Stimulated activated CD4-positive, alpha-beta T cell treated with anti-CD3 and anti-CD28 coated beads, Interleukin-1b, Interleukin-23, amount 100 ng/mL, for 48 hours (primary cell): ENCODE data around the gene POLRMT.
"Not testable (repeated sequence)": the region's sequence is repeated elsewhere in the genome, so short reads cannot be mapped to it uniquely, and the experiment has no call there.

Source experiments
- DNase-seq: peaks from one replicate; pipeline ENCODE4 v3.0.0-alpha.2; 2020

The POLRMT gene

DNA sequence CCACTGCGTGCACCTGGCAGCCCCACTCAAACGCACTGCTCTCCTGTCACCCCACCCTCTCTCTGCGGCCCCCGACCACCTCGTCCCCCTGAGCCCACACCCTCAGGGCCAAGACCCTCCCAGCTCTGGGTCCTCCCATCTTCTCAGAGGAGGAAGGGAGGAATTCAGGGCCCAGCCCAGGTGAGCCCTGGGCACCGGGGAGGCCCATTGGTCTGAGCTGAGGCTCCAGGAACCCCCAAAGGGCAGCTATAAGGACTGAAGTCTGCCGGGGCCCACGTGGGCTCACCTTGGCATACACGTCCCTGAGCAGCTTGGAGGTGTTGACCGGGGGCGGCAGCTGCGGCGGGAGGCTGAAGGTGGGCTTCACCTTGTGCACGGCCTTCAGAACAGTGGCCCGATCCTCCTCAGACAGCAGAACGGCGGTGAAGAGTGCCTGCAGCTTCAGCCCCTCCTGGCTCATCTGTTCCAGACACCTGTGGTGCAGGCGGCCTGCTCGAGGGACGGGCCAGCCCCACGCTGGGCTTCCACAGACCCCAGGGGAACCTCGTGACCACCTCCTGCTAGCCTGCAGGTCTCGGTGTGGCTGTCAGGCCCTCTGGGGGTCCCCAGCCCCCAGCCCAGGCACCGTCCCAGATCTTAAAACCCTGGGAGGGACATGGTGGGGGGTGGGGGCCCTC is 8.8 kb downstream of the POLRMT start:
- no peak for DNase-seq

DNA sequence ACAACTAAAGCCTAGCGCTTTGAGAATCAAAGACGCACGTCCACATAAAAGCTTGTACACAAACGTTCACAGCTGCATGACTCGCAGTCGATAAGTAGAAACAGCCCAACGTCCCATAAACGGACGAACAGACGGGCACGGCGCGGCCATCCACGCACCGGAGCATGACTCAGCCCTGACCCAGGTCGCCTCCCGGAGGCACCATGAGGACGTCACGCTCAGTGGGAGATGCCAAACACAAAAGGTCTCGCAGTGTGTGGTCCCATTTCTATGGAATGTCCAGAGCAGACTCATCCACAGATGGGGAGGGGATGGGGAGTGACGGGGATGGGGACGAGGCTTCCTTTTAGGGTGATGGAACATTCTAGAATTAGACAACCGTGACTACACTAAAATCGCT is 9.4 kb downstream of the POLRMT start:
- DNase-seq = no peak

DNA sequence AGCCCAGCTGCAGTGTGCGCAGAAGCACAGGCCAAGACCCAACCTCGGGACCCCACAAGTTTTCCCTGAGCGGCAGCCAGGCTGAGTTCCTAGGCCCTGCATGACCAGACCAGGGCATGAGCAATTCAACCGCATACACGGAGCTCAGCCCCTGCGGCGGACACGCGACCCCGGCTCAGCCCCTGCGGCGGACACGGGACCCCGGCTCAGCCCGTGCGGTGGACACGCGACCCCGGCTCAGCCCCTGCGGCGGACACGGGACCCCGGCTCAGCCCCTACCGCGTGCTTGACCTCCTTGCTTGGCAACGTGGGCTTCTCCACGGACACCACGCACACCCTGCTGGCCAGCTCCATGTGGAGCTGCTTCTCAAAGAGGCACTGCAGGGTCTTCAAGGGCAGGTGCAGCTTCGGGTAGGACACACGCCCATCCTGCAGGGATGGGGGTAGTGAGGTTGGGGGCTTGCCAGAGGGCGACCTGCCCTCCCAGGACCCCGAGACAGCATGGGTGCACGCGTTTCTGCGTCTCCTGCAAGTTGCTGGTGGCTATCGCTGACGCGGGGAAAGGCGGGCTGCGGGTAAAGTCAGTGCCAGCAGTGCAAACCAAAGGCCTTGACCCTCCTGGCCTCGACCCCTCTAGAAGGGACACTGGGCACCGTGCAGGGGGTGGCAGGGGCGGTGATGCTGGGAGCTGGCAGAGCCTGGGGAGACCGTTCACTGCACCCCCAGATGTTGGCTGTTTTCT is 10.0 kb downstream of the POLRMT start:
- DNase-seq = no peak

DNA sequence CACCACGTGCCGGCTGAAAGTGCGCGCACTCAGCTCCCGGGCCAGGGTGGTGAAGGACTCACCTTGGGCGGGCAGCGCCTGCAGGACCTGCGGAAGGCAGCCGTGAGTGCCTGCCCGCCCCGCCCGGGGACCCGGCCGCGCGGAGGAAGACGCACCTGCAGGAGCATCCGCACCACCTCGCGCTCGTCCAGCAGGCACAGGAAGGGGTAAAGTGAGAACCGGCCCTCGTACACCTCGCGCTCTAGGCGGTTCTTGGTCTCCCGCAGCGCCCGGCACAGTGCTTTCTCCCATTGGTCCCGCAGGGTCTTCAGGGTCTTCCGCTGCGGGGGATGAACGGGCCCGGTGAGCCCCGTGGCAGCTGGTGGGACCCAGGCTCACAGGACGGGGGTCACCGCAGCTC is 10.7 kb downstream of the POLRMT start:
- no peak for DNase-seq

DNA sequence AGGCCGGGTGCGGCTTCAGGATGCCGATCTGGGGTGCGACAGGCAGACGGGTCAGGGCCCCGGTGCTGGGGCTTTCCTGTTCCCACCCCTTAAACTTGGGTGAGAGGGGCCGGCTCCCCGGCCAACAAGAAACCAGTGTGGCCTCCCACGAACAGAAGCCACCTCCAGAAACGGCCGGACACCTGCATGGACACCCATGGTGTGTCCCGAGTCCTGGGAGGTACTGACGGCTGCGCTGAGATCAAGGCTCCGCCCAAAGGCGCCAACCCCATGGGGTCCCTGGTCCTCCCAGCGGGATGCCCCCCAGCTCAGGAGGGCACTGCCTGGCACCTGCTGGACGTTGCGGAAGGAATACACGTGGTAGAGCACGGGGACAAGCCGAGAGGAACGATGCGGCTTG is 11.5 kb downstream of the POLRMT start:
- DNase-seq = no peak

DNA sequence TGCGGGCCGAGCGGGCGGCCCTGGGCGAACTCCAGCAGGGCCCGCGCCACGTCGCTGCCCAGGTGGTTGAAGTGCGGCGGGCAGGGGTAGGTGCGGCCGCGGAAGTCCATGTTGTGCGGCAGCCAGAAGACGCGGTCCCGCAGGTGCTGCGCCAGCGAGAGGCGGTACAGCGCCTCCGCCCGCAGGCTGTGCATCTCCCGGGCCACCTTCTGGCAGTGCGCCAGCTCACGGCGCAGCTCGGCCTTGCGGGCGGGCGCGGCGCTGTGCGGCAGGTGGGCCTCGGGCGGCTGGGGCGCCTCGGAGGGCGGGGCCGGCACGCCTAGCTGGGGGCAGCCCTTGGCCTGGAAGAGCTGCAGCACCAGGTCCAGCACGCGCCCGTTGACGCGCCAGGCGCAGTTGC is 12.1 kb downstream of the POLRMT start:
- not testable (repeated sequence) for DNase-seq

DNA sequence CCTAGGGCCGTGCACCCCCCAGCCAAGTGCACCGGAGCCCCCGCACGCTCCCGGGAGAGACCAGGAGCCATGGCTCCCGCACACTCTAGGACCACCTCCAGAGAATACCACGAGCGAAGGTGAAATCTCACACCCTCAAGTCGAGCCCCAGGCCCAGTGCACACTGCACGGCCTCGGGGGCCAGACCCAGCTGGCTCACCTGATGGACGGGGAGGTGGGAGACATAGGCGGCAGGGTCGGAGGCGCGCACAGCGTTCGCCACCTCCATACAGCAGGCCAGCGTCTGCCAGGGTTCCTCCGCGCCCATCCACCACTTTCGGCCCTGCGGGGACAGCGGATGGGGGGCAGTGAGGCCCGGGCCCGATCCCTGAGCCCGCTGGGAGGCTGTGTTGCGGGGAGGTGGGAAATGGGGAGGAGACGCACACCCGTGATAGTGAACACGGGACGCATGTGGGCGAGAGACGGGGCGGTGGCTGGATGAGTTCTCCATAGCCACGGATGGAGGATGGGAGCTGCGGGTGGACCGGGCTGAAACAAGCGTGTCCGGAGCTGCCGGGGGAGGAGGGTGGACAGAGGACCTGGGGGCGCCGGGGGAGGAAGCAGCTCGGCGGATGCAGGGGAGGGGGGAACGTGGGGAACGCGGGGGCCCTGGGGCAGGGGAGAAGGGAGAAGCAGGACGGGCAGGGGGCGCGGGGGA is 13.0 kb downstream of the POLRMT start:
- no peak for DNase-seq

DNA sequence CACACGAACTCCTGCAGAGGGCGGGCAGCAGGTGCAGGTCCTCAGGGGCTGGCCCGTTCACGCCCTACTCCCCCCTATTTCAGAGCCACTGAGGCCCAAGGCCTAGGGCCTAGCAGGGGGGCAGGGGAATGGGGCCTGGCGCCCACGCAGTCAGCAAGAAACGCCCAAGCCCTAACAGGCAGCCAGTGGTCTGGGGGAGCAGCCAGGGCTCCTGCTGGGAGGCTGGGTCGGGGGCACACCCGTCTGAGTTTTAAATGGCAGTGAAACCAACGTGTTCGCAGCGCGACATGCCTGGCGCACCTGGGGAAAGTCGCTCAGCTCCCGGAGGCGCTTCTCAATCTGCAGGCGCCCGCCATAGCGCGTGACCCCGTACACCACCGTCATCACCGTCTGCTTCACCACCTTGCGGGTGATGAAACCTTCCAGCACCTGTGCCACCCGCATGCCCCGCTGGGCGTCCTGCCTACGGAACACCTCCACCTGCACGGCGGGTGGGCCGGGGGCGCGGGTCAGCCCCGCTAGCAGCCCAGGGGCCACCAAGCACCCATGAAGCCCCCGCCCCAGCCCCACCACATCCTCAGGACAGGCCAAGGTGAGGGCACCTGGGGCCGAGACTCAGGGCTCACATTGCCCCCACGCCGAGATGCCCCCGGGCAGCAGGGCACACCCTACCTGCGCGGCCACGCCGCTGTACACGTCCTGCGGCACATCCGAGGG is 13.9 kb downstream of the POLRMT start:
- DNase-seq = no peak

DNA sequence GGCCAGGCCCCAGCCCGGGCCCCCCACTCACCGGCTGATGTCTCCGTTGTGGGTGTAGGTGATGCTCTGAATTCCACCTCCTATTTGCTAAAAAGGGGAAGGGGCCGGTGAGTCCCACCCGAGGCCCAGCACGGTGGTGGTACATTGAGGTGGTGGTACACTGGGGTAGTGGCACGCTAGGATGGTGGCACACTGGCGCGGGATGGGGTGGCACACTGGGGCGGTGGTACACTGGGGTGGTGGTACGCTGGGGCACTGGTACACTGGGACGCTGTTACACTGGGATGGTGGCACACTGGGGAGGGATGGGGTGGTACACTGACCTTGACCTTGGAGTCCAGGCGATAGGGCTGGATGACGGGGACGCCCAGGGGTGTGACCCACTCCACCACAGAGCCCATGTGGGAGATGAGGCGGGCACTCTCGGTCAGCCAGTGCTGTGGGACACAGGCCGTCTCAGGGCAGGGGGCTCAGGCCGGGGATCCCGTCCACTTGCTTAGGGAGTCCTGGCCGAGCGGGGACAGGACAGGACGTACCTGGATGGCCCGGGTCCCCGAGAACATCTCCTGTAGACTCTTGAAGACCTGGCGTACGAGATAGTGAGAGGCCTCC is 14.6 kb downstream of the POLRMT start:
- no peak for DNase-seq

DNA sequence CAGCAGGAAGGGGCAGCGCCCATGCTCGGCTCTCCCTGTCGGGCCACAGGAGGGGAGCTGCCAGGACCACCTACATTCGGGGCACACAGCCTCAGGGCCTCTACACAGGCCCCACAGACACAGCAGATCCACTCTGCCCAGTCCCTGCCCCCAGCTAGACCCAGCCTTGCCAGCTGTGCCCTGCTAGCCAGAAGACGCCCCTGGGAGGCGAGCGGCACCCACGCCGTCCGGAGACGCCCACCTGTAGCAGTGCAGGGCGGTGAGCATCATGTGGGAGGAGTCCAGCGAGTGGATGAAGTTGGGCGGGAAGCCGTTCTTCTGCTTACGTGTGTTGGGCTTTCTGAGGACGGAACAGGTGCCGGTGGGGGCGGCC is 15.1 kb downstream of the POLRMT start:
- DNase-seq = no peak

DNA sequence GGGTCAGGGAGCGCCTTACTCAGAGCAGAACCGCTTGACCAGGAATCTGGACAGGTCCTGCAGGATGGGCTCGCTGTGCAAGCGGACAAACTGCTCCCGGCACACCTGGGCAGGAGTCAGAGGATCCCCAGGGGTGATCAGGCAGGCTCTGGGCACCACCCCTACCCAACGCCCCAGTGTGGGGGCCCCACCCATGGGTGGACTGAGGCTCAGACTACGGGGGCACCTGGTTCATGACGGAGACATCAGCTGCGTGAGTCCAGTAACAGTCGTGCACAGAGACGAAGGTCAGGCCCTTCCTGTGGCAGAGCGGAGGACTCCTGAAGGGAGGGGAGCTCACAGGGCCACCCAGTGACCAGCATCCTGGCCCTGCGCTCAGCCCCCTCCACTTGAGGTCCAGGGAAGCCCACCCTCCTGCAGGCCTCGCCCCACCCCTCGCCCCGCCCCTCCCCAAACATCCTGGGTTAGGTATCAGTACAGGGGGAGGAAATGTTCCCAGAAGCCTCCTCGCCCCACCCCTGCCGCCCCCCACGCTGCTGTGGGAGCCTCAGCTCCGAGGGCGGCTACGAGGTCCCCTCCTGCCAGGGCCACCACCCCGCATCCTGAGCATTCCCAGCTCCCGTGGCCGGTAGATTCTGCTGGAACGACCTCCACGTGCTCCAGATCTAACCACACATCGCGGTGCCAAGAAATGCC is 15.6 kb downstream of the POLRMT start:
- DNase-seq = no peak

DNA sequence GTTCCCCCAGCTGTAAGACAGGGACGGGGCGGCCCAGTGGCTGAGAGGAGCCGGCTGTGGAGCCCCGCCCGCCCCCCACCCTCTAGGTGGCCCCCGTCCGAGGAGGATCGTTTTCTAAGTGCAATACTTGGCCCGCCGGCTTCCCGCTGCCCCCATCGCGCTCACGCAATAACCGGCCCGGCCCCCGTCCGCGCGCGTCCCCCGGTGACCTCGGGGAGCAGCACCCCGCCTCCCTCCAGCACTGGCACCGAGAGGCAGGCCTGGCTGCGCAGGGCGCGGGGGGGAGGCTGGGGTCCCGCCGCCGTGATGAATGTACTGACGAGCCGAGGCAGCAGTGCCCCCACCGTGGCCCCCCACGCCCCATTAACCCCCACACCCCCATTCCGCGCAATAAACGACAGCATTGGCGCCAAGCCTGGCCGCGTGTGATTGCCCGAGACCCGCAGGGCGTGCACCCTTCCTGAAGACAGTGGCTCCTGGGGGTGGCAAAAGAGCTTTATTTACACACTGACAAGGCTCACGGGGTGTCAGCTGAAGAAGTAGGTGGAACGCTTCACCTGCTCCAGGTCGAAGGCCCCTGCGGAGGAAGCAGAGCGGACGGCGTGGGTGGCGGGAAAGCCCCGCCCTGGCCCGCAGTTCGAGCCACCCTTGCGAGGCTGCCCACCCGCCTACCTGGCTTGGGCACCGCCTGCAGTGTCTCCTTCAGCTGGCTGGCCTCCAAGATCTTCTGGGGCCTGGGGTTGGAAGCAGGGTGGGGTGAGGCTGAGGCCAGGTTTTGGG is 16.4 kb downstream of the POLRMT start:
- DNase-seq = no peak

DNA sequence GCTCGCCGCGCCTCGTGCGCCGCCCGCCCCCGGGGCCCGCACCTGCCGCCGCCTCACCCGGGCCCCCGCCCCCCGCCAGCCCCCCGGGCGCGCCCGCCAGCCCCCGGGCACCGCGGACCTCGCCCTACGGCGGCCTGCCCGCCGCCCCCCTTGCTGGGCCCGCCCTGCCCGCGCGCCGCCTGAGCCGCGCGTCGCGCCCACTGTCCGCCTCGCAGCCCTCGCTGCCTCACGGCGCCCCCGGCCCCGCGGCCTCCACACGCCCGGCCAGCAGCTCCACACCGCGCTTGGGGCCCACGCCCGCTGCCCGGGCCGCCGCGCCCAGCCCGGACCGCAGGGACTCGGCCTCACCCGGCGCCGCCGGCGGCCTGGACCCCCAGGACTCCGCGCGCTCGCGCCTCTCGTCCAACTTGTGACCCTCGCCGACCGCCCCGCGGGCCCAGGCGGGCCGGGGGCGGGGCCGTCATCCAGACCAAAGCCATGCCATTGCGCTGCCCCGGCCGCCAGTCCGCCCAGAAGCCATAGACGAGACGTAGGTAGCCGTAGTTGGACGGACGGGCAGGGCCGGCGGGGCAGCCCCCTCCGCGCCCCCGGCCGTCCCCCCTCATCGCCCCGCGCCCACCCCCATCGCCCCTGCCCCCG is 17.2 kb downstream of the POLRMT start:
- DNase-seq = no peak

DNA sequence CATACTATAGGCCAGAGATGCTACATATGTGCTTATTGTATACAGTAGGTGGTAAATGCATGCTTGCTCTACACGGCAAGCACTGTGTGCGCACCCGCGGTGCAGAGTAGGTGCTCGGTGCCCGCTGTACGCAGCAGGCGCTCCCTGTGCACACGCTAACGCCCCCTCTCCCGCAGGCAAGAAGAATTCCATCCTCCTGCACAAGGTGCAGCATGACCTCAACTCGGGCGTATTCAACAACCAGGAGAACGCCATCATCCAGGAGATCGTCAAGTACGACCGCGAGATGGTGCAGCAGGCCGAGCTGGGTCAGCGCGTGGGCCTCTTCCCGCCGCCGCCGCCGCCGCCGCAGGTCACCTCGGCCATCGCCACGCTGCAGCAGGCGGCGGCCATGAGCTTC is 17.7 kb downstream of the POLRMT start:
- no peak for DNase-seq

DNA sequence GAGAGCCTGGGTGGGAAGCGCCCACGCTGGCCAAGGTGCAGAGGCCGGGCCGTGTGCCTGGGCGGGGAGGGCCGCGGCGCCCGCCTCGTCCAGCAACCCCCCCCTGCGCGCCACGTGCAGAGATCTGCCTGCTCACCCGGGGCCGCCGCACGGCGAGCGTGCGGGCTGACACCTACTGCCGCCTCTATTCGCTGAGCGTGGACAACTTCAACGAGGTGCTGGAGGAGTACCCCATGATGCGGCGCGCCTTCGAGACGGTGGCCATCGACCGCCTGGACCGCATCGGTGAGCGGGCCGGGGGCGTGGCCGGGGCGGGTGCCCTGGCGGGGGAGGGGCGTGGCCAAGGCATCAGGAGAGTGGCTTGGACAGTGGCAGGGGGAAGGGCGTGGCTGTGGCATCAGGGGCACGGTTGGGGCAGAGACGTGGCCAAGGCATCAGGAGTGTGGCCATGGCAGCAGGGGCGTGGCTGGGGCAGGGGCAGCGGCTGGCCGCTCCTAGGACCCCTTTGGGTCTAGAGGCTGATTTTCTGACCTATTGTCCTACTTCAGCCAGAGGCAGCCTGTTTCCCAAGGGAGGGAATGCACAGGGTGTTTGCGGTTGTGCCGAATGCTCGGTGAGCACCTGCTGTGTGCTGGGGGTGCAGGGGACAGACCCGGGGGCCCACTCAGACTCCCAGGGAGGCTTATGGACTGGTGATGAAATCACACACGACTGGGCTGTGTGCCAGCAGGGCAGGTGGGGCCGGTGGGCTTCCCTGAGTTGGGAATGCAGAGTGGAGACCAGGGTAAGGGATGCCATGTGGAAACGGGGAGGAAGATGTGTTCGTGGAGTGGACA is 19.4 kb downstream of the POLRMT start:
- DNase-seq = no peak

DNA sequence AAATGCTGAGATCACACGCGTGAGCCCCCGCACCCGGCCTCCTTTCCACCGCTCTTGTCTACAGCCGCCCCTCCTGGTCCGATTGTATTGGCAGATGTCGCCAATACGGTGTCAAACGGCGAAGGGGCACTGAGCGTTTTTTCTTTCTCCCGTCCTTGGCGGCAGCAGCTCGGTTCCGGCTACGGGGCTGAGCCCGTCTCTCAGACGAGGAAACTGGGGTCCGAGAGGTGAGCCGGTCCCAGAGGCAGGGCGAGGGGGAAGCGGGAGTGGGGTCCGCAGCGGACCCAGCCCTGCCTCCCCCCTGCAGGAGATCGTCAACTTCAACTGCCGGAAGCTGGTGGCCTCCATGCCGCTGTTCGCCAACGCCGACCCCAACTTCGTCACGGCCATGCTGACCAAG is 20.4 kb downstream of the POLRMT start:
- no peak for DNase-seq

DNA sequence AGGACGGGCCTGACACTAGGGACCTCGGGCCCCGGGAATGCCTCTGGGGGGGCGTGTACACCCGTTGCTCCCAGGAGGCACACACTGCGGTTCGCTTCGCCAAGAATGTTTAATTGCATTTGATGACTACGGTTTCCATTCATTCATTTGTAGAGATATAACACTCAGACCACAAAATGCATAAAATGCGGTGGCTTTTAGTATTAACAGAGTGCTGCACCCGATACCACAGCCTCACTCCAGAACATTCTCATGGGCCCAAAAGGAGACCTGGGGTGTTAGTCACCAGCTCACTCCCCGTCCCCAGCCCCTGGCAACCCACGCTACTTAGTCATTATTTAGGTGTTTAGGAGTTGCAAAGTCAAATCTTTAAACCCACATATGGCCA is 21.9 kb downstream of the POLRMT start:
- peak; percentile 90 for DNase-seq

DNA sequence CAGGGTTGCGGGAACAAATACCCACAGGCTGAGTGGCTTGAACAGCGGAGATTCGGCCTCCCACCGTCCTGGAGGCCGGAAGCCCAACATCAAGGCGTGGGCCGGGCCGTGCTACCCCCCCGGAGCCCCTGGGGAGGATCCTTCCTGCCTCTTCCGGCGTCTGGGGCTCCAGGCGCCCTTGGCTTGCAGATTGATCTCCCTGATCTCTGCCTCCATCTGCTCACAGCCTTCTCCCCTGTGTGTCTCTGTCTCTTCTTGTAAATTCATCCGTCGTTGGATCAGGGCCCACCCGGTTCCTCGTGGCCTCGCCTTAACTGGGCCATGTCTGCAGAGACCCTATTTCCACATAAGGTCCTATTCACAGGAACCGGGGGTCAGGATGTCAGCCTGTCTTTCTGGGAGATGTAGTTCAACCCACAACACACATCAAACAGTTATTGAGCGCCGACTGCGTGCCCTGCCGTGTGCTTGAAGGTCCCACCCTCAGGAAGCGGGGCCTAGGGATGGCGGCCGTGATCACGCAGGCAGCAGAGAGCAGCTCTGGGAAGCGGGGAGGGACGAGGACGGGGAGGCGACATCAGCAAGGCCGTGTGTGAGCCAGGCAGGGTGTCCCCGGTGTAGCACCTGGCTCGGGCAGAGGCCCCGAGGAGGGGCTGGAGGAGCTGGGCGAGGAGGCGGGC is 22.4 kb downstream of the POLRMT start:
- DNase-seq = peak; percentile 67

DNA sequence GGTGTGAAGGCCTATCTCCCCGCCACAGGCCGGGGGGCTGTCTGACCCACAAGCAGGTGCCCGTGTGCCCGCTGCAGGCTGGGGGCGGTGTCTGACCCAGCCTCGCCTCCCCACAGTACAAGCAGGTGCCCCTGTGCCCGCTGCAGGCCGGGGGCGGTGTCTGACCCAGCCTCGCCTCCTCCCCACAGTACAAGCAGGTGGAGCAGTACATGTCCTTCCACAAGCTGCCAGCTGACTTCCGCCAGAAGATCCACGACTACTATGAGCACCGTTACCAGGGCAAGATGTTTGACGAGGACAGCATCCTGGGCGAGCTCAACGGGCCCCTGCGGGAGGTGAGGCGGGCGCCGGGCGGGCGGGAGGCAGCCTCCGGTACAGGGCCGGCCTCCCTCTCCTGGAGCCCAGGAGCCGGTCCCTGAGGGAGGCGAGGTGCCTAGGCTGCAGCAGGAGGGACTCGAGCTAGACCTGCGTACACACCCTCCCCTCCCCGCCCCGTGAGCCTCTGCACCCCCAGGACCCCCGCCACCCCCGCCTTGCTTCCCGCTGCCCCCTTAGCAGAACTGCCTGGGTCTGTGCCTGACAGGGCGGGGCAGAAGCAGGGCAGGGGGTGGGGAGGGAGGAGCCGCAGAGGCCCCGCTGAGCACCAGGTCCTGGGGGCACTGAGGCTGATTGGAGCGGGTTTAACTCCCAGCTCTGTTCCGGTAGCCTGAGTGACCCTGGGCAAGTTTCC is 23.1 kb downstream of the POLRMT start:
- DNase-seq = peak; percentile 45
